ENCODE measurements around the gene NCAPG2.

DNA sequence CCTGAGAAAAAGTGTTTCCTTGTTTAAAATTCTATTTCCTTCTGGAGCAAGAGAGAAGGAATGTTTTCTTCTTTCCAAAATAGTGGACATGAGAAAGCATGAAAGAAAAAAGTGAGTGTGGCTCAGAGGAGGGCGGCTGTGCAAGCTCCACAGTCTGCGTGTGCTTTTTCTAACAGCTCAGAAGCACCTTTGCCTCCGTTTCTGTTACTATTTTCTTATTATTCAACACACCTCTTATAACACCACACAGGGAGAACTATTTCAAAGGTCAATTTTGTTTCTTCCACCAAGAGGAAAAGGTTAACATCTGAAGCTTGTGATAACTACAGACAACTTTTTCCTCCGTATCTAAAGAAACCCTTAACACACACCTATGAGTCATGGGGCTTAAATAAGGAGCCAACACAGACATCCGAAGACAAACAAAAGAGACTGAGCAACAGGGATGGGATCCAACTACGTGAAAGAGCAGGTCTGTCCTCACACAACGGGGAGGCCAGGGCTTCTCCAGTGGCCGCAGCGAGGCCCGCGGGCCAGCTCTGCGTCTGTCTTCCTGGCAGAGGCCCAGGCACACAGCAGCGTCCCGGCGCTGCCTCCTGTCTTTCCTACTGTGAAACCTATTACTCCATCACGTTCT, 36.2 kb upstream of the NCAPG2 start:
- no peak for TF ChIP-seq ELF4 (IDR thresholded peaks at IDR 0.05)
- TF ChIP-seq NFRKB (IDR thresholded peaks at IDR 0.05) = no peak
- TF ChIP-seq FOXA1 (IDR thresholded peaks at IDR 0.05) = no peak
- no peak for TF ChIP-seq HDGF (IDR thresholded peaks at IDR 0.05; ENCODE audit: borderline replicate concordance)
- TF ChIP-seq FOXM1 (IDR thresholded peaks at IDR 0.05; ENCODE audit: borderline replicate concordance) = no peak
- no peak for TF ChIP-seq TARDBP (IDR thresholded peaks at IDR 0.05)

All from HEK293T (cell line).